ENCODE results near the gene CACNA1C.

- TF ChIP-seq CTCF (IDR thresholded peaks at IDR 0.05) (no peak), POLR2AphosphoS5 (IDR thresholded peaks at IDR 0.05) (no peak), POLR2A (IDR thresholded peaks at IDR 0.05) (no peak)
Observed at GRCh38 chr12:2115101-2115845, 62.5 kb downstream of the CACNA1C start.
